Keratinocyte (primary cell): ENCODE data around the gene ZNF292.

Source experiments
- EZH2 ChIP-seq: IDR thresholded peaks from one replicate; pipeline ENCODE4 v1.6.1; 2012; ENCODE audit warnings: inconsistent platforms, mild to moderate bottlenecking, low read length, moderate library complexity
- TF ChIP-seq, protein P1 (sequence below), 3 experiments: IDR thresholded peaks in 1 of 3; conservative IDR thresholded peaks in 1 of 3; optimal IDR thresholded peaks in 1 of 3; 2 replicates in 2 of 3; 3 replicates in 1 of 3; pipeline versions ENCODE3 to v1.5.1; 2011; ENCODE audit warnings: low read length in 3 of 3, mild to moderate bottlenecking in 3 of 3, moderate library complexity in 2 of 3, control low read depth in 1 of 3, inconsistent platforms in 1 of 3; ENCODE audit not compliant: insufficient read depth in 2 of 3; ENCODE audit errors: extremely low read depth in 1 of 3

GRCh38 chr6:87155842-87156815 is 764 bp downstream of the ZNF292 start:
- TF ChIP-seq, protein P1, sequence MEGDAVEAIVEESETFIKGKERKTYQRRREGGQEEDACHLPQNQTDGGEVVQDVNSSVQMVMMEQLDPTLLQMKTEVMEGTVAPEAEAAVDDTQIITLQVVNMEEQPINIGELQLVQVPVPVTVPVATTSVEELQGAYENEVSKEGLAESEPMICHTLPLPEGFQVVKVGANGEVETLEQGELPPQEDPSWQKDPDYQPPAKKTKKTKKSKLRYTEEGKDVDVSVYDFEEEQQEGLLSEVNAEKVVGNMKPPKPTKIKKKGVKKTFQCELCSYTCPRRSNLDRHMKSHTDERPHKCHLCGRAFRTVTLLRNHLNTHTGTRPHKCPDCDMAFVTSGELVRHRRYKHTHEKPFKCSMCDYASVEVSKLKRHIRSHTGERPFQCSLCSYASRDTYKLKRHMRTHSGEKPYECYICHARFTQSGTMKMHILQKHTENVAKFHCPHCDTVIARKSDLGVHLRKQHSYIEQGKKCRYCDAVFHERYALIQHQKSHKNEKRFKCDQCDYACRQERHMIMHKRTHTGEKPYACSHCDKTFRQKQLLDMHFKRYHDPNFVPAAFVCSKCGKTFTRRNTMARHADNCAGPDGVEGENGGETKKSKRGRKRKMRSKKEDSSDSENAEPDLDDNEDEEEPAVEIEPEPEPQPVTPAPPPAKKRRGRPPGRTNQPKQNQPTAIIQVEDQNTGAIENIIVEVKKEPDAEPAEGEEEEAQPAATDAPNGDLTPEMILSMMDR (optimal IDR thresholded peaks at IDR 0.05 in 1 of 3, IDR thresholded peaks at IDR 0.05 in 1 of 3, conservative IDR thresholded peaks at IDR 0.05 in 1 of 3; ENCODE audit: extremely low read depth in 1 of 3, insufficient read depth in 2 of 3, low read length in 3 of 3) = no peak
- TF ChIP-seq EZH2 = no peak
